Fibroblast of peridontal ligament (primary cell): ENCODE results near the gene ACD.
"Not testable (repeated sequence)": the region's sequence is repeated elsewhere in the genome, so short reads cannot be mapped to it uniquely, and the experiment has no call there.

Source experiments
- DNase-seq: peaks from one replicate; pipeline ENCODE4 v3.0.0-alpha.2; 2010; ENCODE audit errors: extremely low read depth

Gene ACD

DNA sequence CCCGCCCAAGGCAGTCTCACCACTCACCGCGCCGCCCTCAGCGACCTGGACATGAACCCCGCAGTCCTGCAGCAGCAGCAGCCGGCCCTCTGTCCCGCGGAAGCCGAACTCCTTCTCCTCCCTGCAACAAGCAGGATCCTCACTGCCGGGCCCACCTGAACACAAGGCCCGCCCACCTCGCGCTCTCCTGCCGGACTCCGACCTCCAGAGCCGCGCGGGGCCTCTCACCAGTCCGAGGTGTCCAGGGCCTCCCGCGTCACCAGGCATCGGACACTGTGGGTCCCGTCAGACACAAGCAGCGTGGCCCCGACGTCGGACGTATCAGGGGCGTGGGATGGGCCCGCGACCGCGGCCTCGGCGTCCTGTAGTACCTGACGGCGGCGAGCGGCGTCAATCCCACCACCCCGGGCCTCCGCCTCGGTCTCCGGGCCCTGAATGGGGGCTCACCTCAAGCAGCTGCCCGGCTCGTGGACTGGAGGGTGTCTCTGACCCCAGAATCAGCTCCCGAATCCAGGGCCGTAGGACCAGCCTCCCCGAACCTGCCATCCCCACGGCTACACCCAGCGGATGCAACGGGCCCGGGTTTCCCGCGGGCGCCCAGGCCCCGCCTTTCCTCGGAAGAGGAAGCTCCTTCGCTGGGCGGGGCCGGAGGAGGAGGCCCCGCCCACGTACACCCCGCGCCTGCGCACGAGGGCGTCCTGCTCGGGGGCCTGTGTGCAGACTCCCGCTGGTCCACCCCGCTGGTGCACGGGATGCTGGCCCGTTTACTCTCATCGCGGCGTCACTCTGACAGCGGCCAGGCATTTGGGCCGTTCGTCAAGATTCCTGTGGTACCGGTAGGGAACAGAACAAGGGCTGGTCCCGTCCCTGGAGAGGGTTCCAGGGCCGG, at the start of gene ACD:
ACD (minus strand) TSS at position 586 of the 889 bp plus-strand sequence; CDS start at position 546, 40 bp downstream.
- DNase-seq: peak; percentile 84

DNA sequence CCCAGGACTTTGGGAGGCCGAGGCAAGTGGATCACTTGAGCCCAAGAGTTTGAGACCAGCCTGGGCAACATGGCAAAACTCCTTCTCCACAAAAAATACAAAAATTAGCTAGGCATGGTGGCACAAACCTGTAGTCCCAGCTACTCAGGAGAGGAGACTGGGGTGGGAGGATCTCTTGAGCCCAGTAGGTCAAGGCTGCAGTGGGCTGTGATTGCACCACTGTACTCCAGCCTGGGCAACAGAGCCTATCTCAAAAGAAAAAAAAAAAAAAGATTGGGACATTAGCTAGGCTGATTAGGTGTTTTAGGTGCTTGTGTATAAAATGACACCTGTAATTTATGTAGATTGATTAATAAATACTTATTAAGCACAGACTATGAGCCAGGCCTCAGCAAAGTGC, 49.0 kb upstream of the ACD start:
- DNase-seq: no peak

DNA sequence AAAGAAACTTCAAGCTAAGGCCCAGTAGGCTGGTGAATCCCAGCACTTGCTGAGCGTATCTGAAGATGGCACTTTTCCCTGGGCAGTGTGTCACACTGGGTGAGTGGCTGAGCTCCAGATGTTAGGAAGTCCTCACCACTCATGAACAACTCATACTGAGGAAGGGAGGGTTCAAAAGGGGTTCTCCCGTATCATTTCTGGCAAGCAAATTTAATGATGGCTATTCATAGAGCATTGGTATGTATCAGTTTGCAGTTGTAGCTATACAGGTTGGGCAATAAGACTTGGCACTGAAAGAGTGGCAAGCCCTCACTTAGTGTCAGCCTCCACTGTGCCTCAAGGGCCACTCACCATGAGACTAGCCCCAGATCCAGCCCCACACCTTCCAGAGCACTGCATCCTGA, 48.3 kb upstream of the ACD start:
- peak; percentile 57 for DNase-seq

DNA sequence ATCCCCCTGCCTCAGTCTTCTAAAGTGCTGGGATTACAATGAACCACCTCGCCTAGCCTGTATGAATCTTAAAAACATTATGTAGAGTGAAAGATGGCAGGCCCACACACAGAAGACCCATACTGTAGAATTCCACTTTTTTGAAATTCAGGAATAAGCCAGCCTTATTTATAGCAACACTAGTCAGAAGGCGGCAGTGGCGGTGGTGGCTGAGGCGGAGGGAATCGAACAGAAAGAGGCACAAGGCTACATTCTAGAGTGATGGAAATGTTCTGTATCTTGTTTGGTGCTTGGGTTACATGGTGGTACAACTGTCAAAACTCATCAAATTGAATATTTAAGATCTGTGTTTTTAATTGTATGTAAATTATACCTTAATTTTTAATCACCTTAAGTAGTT, 47.7 kb upstream of the ACD start:
- DNase-seq: no peak

DNA sequence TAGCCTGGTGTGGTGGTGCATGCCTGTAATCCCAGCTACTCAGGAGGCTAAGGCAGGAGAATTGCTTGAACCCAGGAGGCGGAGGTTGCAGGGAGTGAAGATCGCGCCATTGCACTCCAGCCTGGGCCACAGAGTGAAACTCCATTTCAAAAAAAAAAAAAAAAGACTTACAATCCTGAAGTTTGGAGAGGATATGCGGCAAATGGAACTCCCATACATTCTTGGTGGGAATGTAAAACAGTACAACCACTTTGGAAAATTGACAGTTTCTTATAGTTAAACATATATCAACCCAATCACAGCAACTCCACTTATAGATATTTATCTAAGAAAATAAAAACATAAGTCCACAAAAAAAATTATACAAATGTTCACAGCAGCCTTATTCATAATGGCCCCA, 47.1 kb upstream of the ACD start:
- no peak for DNase-seq

DNA sequence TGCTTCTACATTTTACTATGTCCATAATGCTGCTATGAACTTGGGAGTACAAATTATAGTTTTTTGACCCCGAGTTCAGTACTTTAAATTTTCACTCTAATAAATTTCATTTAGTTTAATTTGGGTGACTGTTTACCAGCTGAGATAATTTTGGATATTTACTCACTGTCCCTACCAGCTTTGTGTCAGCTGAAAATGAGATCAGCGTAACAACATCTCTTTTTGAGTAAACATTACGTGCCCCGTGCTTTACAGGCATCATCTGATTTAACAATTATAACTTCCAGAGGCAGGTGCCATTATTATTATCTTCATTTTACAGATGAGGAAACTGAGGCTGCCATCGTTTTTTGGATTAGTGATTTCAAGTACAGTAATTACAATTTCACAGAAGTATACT, 44.0 kb upstream of the ACD start:
- no peak for DNase-seq

DNA sequence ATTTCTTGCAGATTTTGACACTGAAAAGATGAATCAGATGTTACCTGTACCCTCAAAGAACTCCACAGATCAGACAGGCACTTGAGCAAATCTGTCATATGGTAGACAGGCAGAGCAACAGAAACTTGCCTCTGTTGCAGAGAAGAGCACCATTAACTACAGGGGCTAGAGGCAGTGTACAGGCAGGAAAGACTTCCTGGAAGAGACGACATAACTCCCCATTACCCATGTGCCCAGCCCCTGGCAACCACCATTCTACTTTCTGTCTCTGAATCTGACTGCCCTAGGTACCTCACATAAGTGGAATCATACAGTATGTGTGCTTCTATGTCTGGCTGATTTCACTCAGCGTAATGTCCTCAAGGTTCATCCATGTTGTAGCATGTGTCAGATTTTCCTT, 43.6 kb upstream of the ACD start:
- DNase-seq: no peak

DNA sequence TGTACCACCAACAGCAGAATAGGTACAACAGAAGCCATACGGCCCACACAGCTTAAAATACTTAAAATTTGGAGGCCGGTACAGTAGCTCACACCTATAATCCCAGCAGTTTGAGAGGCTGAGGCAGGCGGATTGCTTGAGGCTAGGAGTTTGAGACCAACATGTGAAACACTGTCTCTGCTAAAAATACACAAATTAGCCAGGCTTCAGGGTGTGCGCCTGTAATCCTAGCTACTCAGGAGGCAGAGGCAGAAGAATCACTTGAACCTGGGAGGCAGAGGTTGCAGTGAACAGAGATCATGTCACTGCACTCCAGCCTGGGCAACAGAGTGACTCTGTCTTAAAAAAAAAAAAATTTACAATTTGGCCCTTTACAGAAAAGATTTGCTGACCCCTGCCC, 42.1 kb upstream of the ACD start:
- no peak for DNase-seq

DNA sequence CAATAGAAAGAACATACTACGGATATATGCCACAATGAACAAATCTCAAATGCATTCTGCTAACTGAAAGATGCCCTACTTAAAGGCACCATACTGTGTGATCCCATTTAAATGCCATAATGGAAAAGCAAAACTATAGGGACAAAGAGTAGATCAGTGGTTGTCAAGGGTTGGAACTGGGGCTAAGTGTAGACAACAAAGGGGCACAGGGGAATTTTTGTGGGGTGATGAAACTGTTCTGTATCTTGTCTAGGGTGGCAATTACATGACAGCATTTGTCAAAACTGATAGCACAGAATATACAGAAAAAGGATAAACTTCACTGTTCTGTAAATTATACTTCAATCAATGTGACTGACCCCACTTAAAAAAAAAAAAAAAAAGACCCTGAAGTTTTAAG, 41.4 kb upstream of the ACD start:
- DNase-seq: no peak

DNA sequence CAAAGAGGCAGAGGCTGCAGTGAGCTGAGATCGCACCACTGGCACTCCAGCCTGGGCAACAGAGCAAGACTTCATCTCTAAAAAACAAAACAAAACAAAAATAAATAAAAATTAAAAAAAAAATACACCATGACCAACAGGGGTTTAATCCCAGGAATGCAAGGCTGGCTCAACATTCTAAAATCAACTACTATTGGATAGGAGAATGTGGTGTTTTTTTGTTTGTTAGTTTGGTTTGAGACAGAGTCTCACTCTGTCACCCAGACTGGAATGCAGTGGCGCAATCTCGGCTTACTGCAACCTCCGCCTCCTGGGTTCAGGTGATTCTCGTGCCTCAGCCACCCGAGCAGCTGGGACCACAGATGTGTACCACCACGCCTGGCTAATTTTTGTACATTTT, 39.2 kb upstream of the ACD start:
- no peak for DNase-seq

DNA sequence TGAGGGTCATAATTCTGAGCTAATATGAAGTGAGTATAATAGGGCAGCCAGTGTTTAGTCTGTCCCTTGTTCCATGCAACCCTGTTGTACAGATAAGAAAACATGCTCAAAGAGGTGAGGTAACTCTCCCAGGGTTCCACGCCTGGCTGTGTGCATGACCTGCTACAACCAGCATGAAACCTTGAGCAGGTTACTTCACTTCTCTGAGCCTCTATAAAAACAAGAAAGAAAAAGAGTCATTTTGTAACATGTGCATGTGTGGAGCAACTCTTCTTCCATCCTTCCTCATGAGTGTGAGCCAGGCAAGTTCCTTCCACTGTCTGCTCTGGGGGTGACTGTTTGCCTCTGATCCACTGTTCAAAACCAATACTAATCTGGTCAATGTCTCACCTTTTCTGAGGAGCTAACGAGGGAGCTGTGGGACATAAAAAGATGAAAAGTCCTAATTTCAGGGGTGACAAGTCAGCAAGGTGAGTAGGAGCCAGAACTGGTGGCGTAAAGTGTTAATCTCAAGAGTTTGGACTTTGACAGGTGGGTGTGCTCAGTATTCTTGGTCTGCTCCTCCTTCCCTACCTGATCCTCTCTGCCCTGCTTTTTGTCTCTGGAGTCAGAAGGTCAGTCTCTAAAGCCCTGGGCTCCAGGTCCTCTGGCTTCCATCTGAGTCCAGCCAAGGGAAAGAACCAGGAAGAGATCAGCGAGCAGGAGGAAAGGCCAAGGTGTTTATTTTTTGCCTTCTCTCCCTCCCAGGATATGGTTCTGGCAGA, 37.5 kb upstream of the ACD start:
- DNase-seq: no peak

DNA sequence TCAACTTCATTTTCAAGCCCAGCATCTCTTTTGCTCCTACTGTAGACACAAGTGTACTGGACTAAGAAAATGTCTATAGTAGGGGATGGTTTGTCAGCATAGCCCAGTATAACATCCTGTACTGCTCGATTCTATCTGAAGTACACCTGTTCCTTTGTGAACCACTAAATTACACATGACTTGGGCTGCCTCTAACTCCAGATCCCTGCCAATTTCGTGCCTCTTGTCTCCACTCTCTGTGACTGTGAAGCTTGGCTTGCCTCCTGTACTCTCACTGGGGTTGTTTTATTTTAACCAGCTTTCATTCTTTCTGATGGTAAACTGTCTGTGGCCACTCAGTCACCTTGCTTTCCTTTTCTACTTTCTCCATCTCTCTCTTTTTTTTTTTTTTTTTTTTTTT, 34.6 kb upstream of the ACD start:
- no peak for DNase-seq

DNA sequence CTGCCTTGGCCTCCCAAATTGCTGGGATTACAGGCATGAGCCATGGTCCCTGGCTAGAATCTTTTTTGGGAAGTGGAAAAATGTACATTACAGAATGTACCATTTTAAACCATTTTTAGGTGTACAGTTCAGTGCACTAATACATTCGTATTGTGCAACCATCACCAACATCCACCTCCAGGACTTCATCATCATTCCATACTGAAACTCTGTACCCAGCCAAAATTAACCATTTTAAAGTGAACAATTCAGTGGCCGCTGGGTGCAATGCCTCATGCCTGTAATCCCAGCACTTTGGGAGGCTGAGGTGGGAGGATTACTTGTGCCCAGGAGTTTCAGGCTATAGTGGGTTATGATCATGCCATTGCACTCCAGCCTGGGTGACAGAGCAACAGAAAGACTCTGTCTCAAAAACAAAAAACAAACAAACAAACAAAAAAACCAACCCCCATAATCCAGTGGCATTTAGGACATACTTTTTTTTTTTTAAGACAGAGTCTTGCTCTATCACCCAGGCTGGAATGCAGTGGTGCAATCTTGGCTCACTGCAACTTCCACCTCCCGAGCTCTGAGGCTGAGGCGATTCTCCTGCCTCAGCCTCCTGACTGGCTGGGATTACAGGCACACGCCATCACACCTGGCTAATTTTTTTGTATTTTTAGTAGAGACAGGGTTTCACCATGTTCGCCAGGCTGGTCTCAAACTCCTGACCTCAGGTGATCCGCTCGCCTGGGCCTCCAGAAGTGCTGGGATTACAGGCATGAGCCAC, 33.6 kb upstream of the ACD start:
- DNase-seq: not testable (repeated sequence)

DNA sequence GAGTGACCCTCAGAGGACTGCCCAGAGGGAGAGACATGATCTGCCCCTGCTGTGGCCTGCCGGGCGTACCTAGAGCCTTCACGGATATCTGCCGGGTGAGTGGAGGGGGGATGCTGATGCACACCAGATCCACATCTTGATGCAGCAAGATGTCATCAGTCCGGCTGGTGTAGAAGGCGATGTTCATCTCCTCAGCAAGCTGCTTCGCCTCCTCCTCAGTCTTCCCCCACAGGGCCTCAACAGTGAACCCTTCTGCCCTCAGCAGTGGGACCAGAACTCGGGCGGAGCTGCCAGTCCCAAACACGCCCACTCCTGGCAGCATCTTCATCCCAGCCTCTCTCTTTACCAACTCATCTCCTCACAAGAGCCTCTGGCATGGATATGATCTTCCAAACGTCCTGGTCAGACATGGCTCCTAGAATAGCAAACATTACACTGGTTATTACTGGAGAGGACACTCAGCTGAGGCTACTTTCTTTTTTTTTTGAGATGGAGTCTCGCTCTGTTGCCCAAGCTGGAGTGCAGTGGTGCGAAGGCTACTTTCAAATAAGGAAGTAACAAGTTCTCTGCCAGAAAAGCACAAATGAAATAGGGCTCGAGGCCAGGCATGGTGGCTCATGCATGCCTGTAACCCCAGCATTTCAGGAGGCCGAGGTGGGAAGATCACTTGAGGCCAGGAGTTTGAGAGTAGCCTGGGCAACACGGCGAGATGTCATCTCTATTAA, 25.5 kb upstream of the ACD start:
- no peak for DNase-seq

DNA sequence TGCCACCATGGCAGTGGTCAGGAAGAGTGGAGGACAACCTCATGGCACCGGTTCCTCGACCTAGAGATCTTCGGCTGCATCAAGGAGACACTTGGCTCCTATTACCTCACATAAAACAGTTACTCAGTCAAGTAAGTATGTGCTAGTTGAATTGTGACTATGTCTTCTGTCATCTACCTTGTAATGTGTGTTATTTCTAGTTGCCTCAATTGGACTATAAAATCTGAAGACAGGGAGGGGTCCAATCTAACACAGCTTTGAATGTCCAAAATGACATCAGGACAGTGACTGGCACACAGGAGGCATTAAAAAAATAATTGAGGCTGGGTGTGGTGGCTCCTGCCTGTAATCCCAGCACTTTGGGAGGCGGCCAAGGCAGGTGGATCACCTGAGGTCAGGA, 23.7 kb upstream of the ACD start:
- no peak for DNase-seq

DNA sequence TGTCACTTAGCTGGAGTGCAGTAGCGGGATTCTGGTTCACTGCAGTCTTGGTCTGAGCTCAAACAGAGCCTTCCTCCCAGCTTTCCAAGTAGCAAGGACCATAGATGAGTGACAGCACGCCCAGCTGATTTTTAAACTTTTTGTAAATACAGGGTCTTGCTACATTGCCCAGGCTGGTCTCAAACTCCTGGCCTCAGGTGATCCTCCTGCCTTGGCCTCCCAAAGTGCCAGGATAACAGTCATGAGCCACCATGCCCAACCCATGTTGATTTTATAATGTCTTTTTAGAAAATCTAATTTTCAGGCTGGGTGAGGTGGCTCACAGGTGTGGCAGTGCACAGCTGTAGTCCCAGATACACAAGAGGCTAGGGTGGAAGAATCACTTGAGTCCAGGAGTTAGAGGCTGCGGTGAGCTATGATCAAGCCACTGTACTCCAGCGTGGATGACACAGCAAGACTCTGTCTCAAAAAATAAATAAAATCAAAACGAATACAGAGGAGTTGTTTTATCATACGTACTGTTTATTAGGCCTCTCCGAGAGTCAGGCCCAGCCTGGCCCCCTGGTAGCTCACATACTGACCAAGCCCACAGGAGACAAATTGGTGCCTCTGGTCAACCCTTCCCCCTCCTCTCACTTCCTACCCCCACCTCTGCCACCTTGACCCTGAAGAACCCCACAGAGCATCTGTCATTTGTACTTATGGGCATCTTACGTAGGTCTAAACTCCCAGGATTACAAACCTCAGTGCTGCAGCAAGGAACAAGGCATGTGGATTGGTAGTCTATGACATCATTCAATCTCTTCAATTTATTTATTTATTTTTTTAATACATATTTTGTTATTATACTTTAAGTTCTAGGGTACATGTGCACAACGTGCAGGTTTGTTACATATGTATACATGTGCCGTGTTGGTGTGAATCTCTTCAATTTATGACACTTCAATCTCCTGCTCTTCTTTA, 20.2 kb upstream of the ACD start:
- DNase-seq: no peak

DNA sequence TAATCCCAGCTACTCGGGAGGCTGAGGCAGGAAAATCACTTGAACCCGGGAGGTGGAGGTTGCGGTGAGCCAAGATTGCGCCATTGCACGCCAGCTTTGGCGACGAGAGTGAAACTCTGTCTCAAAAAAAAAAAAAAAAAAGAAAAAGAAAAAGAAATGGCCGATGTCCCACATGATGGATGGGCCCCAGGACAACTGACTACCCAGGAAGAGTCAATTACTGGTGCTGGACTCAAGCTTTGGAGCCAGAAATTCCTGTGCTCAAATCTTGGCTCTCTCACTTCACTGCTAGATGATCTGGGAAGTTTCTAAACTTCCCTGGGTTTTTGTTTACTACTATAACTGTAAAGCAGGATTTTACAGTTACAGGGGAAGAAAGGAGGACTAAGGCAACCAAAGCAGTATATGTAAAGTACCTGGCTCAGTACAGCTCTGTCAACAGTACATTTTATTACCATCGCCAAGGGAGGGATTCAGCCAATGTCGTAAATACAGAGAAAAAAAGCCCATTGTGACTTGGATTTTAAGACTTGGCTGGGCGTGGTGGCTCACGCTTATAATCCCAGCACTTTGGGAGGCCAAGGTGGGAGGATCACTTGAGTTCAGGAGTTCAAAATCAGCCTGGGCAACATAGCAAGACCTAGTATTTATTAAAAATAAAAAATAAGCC, 18.4 kb upstream of the ACD start:
- no peak for DNase-seq

DNA sequence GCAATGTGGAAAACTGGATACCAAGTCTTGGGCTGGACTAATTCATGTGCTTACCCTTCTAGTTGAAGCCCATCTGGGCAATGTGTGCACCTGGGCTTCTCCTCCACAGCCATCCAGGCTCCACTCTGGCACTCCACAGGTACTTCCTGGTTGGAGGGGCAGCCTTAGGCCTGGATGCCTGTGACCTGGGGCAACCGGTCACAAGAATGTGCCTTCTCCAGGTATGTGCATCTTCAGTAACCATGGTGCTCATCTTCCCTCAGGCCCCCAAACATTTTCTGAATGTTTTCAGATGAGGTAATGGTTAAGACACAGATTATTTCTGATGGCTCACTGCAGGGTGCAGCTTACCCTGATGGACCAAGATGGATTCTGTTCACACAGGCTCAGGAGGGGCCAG, 17.7 kb upstream of the ACD start:
- no peak for DNase-seq

DNA sequence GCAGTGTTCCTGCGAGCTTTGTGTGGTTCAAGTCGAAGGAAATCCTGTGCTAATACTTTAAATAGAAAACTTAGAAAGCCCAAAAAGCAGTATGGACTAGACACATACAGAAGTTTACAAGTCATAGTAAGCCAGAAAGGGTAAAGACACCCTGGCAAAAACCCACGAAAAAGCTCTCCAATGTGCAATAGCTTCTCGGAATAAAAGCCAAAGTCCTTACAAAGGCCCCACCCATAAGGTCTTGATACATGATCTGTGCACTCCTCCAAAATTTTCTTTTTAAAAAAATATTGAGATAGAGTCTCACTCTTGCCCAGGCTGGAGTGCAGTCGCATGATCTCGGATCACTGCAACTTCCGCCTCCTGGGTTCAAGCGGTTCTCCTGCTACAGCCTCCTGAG, 16.9 kb upstream of the ACD start:
- DNase-seq: no peak

DNA sequence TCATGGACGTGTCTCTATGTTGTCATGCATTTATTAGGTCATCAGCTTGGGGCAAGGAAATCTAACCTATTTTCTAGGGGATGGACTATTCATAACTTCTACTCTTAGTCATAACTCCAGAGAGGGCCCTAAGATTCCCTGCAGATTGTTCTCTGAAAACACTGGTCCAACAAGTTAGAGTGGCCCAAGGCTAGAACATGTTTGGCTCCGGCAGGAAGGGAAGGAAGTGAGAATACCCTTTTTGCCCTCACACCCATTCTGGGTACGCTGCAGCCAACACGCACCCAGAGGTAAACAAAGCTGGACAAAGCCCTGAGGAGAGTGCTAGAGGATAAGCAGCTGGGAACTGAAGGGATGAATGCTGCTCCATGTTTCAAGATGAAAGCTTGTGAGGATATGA, 16.5 kb upstream of the ACD start:
- DNase-seq: no peak
